ENCODE data around the gene EFNA3. TPM values are rescaled to one million over a fixed set of nuclear protein-coding genes. Genes with fewer than 3 reads are reported as not detected.

EFNA3 gene
- total RNA-seq, 4 donors from 2014 or later: 0.44 to 3.7 (median 1.7) TPM; not detected in 1

- no peak for TF ChIP-seq CTCF (IDR thresholded peaks at IDR 0.05; ENCODE audit: low read depth)
Measured at GRCh38 chr1:155034318-155035208, 44.1 kb upstream of the EFNA3 start.

- no peak for TF ChIP-seq CTCF (IDR thresholded peaks at IDR 0.05; ENCODE audit: low read depth)
Measured at GRCh38 chr1:155035936-155036335, 42.7 kb upstream of the EFNA3 start.

- TF ChIP-seq CTCF (IDR thresholded peaks at IDR 0.05; ENCODE audit: low read depth): no peak
Measured at GRCh38 chr1:155037043-155037442, 41.6 kb upstream of the EFNA3 start.

DNA sequence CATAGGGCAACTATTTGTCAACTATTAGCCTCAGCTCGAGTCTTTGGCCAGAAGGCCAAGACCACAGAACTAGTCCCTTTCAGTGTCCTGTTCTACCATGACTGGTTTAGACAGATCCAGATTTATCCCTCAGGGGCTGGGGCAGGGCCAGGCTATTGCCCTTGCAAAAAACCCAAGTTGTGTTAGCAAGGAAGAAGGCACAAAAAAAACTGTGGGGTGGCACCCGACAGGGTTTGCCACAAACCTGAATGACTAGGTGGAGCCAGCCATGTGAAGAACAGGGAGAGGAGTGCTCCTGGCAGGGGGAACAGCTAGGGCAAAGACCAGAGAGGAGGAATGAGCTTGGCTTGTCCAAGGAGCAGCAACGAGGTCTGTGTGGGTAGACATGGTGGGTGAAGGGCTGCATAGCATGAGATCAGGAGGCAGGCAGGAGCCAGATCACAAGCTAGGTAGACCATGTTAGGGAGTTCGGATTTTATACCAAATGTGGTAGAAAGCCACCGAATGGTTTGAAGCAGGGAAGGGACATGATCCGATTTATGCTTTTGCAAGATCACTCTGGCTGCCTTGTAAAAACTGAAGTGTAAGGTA lies 40.7 kb upstream of the EFNA3 start:
- TF ChIP-seq CTCF (IDR thresholded peaks at IDR 0.05; ENCODE audit: low read depth): no peak

DNA sequence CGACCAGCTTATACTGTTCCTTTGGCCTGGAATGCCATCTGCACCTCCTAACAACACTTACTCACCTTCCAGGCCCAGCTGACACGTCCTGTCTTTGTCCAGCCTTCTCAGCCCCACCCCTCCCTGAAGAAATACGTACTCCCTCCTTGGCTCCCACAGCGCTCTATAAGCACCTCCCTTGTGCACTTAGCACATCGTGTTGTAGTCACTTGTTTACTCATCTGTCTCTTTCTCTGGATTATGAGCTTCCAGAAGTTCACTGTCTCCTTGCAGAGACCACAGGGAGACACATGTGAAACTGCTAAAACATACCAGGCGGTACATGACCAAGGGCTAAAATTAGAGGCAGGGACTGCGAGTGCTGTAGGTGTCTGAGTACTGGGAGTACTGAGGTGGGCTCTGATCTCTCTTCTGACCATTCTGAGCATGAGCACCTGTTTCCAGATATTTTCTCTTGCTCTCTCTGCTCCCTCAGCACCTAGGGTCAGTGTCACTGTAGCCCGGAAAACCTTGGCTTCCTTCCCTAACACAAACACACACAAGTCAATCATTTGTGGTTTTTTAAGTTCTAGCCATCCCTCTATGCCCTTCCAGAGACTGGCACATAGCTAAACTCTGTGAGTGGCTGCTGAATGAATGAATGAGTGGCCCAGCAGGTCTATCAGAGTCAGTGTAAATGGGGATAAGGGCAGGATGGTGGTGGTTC lies 39.9 kb upstream of the EFNA3 start:
- no peak for TF ChIP-seq CTCF (IDR thresholded peaks at IDR 0.05; ENCODE audit: low read depth)

DNA sequence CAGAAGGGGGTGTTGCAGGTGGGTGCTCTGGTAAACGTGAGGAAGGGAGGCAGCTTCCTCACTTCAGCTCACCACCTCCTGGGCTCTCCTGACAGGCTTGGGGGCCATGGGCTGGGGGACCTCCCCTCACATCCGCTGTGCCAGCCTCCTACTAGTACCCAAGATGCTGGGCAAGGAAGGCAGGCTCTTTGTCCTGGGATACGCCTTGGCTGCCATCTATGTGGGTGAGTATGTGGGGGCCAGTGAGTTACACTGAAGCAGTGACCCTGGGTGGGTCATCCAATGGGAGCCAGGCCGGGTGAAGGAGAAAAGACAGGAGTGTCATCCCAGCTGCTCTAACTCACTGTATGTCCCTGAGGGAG lies 39.3 kb upstream of the EFNA3 start:
- no peak for TF ChIP-seq CTCF (IDR thresholded peaks at IDR 0.05; ENCODE audit: low read depth)

All from subcutaneous adipose tissue (tissue), 4 donors.